ENCODE data around the gene HDAC4. TPM values are rescaled to one million over a fixed set of nuclear protein-coding genes. Genes with fewer than 3 reads are reported as not detected.

HDAC4 gene
- total RNA-seq, 1 experiment from 2014 or later, result 47.6 TPM

GRCh38 chr2:239009589-239009961 is 391.2 kb downstream of the HDAC4 start:
- BruUV-seq (replicated peaks), result no TSS peak
- ChIA-PET CTCF (no interaction called here), RAD21 (ENCODE audit: low non-redundant PET in 1 of 2, low total read pairs in 2 of 2, uncharacterized antibody in 2 of 2, unreplicated experiment in 2 of 2) (no interaction called here), POLR2A (no interaction called here)
- no peak for TF ChIP-seq EZH2phosphoT487 (IDR thresholded peaks at IDR 0.05; ENCODE audit: borderline replicate concordance)
- no peak for TF ChIP-seq REST (IDR thresholded peaks at IDR 0.05; ENCODE audit: low read depth)
- no peak for TF ChIP-seq SRF (IDR thresholded peaks at IDR 0.05; ENCODE audit: low read depth)
- TF ChIP-seq MAX (IDR thresholded peaks at IDR 0.05), result no peak
- no peak for TF ChIP-seq CBX3 (IDR thresholded peaks at IDR 0.05; ENCODE audit: low read depth)
- Histone ChIP-seq H3K4me2 (ENCODE audit: low read length) (no peak overlapping the region), H3K9me2 (ENCODE audit: insufficient read depth) (no peaks in the 10 kb centered on the region), H3K79me2 (ENCODE audit: insufficient read depth, low read length) (no peaks in the 10 kb centered on the region), H3K36me3 (ENCODE audit: control insufficient read depth in 1 of 2, insufficient read depth in 2 of 2, low read length in 2 of 2) (no peaks in the 10 kb centered on the region), H3K4me1 (ENCODE audit: control insufficient read depth in 1 of 2, insufficient read depth in 2 of 2, low read length in 2 of 2) (peaks cover 0 to 6% of the 10 kb centered on the region in 2 experiments; a peak in 1 of 4 replicates), H3K4me3 (replicated peaks in 1 of 2; ENCODE audit: low read depth in 1 of 2, low read length in 2 of 2) (no peak overlapping the region), H3K9ac (ENCODE audit: low read length) (no peak overlapping the region), H4K20me1 (ENCODE audit: insufficient read depth) (no peaks in the 10 kb centered on the region), H3K9me3 (ENCODE audit: control insufficient read depth in 1 of 2, insufficient read depth in 1 of 2, low read depth in 1 of 2, low read length in 2 of 2) (no peaks in the 10 kb centered on the region), H3K27ac (ENCODE audit: low read depth, low read length) (no peak overlapping the region), H2AFZ (ENCODE audit: low read depth, low read length, poor library complexity, severe bottlenecking) (no peak overlapping the region), H3K27me3 (ENCODE audit: insufficient read depth, low read length) (peaks cover 31% of the 10 kb centered on the region)
- DNase-seq (ENCODE audit: low read depth, low spot score) (no peak), ATAC-seq (no peak)
- intact Hi-C loops (cut with micrococcal nuclease), result no loop called here
